K562 (cell line): ENCODE measurements around the gene PLEKHG4B. TPM values are rescaled to one million over a fixed set of nuclear protein-coding genes. Genes with fewer than 3 reads are reported as not detected.

ENCODE experiments used
- CAMTA2 ChIP-seq: fragments of 250-450 bp; sonication (Bioruptor Pico); conservative IDR thresholded peaks from 2 replicates; pipeline ENCODE4 v1.5.1; 2022
- CBFA2T3 ChIP-seq: fragments of 450-650 bp; IDR thresholded peaks from 2 replicates; pipeline ENCODE4 v1.6.1; 2017
- CCAR2 ChIP-seq: fragments of 200-400 bp; formaldehyde crosslinking; IDR thresholded peaks from 2 replicates; pipeline ENCODE4 v1.6.1; 2017; ENCODE audit warnings: mild to moderate bottlenecking, low read depth, low read length
- ELF2 ChIP-seq: fragments of 250-450 bp; sonication (Bioruptor Pico); IDR thresholded peaks from 2 replicates; pipeline ENCODE4 v1.5.0; 2021; ENCODE audit warnings: mild to moderate bottlenecking
- EP300 ChIP-seq: IDR thresholded peaks from 2 replicates; pipeline ENCODE4 v1.6.1; 2012; ENCODE audit warnings: low read length, improper control_type of control experiment
- FOXA1 ChIP-seq: fragments of 450-650 bp; IDR thresholded peaks from 2 replicates; pipeline ENCODE4 v1.6.1; 2016; ENCODE audit warnings: mild to moderate bottlenecking, borderline replicate concordance
- FOXA3 ChIP-seq, 2 experiments: fragments of 450-650 bp in 1 of 2; sonication (generic) in 1 of 2; formaldehyde crosslinking; IDR thresholded peaks in 1 of 2; conservative IDR thresholded peaks in 1 of 2; 2 replicates each; pipeline versions ENCODE4 v1.4.0 to v1.8.0; 2020 to 2022; ENCODE audit warnings: mild to moderate bottlenecking in 2 of 2, missing genetic modification reagents in 1 of 2
- GABPB1 ChIP-seq: sonication (generic); formaldehyde crosslinking; IDR thresholded peaks from 2 replicates; pipeline ENCODE4 v1.8.0; 2022; ENCODE audit warnings: mild to moderate bottlenecking, missing genetic modification reagents
- HOXB6 ChIP-seq: fragments of 250-450 bp; sonication (Bioruptor Pico); IDR thresholded peaks from 2 replicates; pipeline ENCODE4 v1.5.1; 2022; ENCODE audit warnings: mild to moderate bottlenecking, borderline replicate concordance
- IFI16 ChIP-seq: fragments of 250-450 bp; sonication (Bioruptor Pico); IDR thresholded peaks from 2 replicates; pipeline ENCODE4 v2.1.2; 2022; ENCODE audit warnings: mild to moderate bottlenecking, inconsistent platforms
- MCM2 ChIP-seq: fragments of 450-650 bp; IDR thresholded peaks from 2 replicates; pipeline ENCODE4 v1.6.1; 2017; ENCODE audit warnings: low read depth, mild to moderate bottlenecking
- MEIS2 ChIP-seq: fragments of 450-650 bp; IDR thresholded peaks from 2 replicates; pipeline ENCODE4 v1.6.1; 2014; ENCODE audit warnings: mild to moderate bottlenecking; ENCODE audit not compliant: partially characterized antibody
- MXD1 ChIP-seq: fragments of 250-450 bp; sonication (Bioruptor Pico); IDR thresholded peaks from 2 replicates; pipeline ENCODE4 v1.8.0; 2021; ENCODE audit warnings: borderline replicate concordance, mild to moderate bottlenecking, moderate library complexity; ENCODE audit not compliant: poor library complexity, severe bottlenecking
- NCOA2 ChIP-seq, 2 experiments: fragments of 450-650 bp; IDR thresholded peaks; 2 replicates each; pipeline ENCODE4 v1.6.1; 2018; ENCODE audit warnings: mild to moderate bottlenecking in 2 of 2, moderate library complexity in 1 of 2; ENCODE audit not compliant: partially characterized antibody in 2 of 2
- NEUROD1 ChIP-seq: fragments of 150-350 bp; IDR thresholded peaks from 2 replicates; pipeline ENCODE4 v1.6.1; 2014; ENCODE audit warnings: borderline replicate concordance, low read length, low read depth; ENCODE audit not compliant: partially characterized antibody
- NFE2L1 ChIP-seq: fragments of 450-650 bp; IDR thresholded peaks from 2 replicates; pipeline ENCODE4 v1.6.1; 2016; ENCODE audit warnings: missing genetic modification characterization, low read depth, mild to moderate bottlenecking, missing compliant biosample characterization, moderate library complexity, borderline replicate concordance
- PTRF ChIP-seq: fragments of 450-650 bp; IDR thresholded peaks from 2 replicates; pipeline ENCODE4 v1.6.1; 2016; ENCODE audit warnings: mild to moderate bottlenecking, missing genetic modification characterization, missing compliant biosample characterization
- RFX1 ChIP-seq: fragments of 450-650 bp; IDR thresholded peaks from 2 replicates; pipeline ENCODE4 v1.6.1; 2016; ENCODE audit warnings: mild to moderate bottlenecking, moderate library complexity
- TARDBP ChIP-seq: fragments of 450-650 bp; IDR thresholded peaks from 2 replicates; pipeline ENCODE4 v1.6.1; 2016
- TCF7 ChIP-seq: sonication (generic); IDR thresholded peaks from 2 replicates; pipeline ENCODE4 v1.6.1; 2016; ENCODE audit warnings: antibody characterized with exemption, borderline replicate concordance
- VEZF1 ChIP-seq: fragments of 200-800 bp; sonication (Bioruptor generic); IDR thresholded peaks from 2 replicates; pipeline ENCODE4 v1.6.1; 2017; ENCODE audit warnings: missing genetic modification characterization, missing compliant biosample characterization
- YBX1 ChIP-seq: fragments of 450-650 bp; IDR thresholded peaks from 2 replicates; pipeline ENCODE4 v1.7.1; 2016; ENCODE audit warnings: mild to moderate bottlenecking
- ZNF165 ChIP-seq: fragments of 250-450 bp; sonication (Bioruptor Pico); IDR thresholded peaks from 2 replicates; pipeline ENCODE4 v1.4.0; 2020; ENCODE audit warnings: borderline replicate concordance
- ZNF707 ChIP-seq: fragments of 250-450 bp; sonication (Bioruptor Pico); conservative IDR thresholded peaks from 2 replicates; pipeline ENCODE4 v1.8.0; 2022; ENCODE audit warnings: inconsistent platforms, mild to moderate bottlenecking, moderate library complexity
- polyA plus RNA-seq, 8 experiments: library from polyadenylated mRNA; depleted of rRNA in 4 of 8; stranded (reverse) in 5 of 8; unstranded in 3 of 8; fragments of >200 nt; fragmentation: Nextera tagmentation in 2 of 8; fragmentation: Illumina TruSeq in 1 of 8; extraction: Ambion mirVana in 2 of 8; extraction: Trizol in 1 of 8; gene quantifications; 2 replicates each; pipeline versions ENCODE4 v1.2.1 to v1.2.3, GENCODE V29; 2011 to 2014; ENCODE audit warnings: inconsistent platforms in 1 of 8, missing spikeins in 1 of 8
- total RNA-seq, 7 experiments: library from RNA; depleted of rRNA in 6 of 7; stranded (reverse); fragments of >200 nt in 6 of 7; fragmentation: Illumina TruSeq in 2 of 7; extraction: Trizol in 2 of 7; gene quantifications; 2 replicates each; pipeline versions ENCODE4 v1.2.1 to v1.2.3, GENCODE V29; 2011 to 2021; ENCODE audit warnings: low replicate concordance in 1 of 7
- TF ChIP-seq, protein P1 (sequence below), 2 experiments: fragments of 450-650 bp in 1 of 2; sonication (generic) in 1 of 2; formaldehyde crosslinking; conservative IDR thresholded peaks; 2 replicates each; pipeline versions ENCODE4 v1.4.0 to v1.8.1; 2020 to 2022; ENCODE audit warnings: mild to moderate bottlenecking in 1 of 2, missing genetic modification reagents in 1 of 2
- TF ChIP-seq, protein P2 (sequence below): fragments of 250-450 bp; sonication (Bioruptor Pico); IDR thresholded peaks from 2 replicates; pipeline ENCODE4 v1.5.0; 2021

PLEKHG4B gene
- total and polyA plus RNA-seq, 9 of the 15 experiments (the other 6 are each of a cell fraction or from before 2014, with no cell fraction given): 0.02 TPM; not detected in 8

DNA sequence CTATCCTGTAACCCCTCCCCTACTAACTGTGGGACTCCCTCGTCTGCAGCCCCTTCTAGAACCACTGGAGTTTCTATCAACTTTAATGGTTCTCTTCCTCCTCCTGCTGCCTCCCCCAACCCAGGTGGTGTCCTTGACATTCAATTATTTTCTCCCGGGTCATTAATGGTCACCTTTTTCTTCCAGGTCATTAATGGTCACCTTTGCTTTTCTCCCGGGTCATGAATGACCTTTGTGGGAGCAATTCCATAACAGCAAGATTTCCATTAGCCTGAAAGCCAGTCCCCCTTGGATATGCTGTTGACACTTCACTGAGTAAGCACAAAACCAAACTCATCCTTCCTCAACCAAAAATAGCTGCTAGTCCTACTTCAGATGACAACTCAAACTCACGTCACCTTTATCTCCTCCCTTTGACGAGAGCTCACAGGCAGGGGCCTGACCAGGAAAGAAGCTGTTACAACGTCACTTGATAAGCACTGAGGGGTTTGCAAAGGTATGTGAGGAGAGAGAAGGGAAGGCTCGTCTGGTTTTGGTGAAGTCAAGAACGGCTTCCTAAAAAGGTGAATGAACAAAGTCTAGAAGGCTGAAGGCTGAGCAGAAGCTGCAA is 115.1 kb downstream of the PLEKHG4B start (continued):
- no peak for TF ChIP-seq NEUROD1
- TF ChIP-seq, protein P1, sequence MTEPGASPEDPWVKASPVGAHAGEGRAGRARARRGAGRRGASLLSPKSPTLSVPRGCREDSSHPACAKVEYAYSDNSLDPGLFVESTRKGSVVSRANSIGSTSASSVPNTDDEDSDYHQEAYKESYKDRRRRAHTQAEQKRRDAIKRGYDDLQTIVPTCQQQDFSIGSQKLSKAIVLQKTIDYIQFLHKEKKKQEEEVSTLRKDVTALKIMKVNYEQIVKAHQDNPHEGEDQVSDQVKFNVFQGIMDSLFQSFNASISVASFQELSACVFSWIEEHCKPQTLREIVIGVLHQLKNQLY (CRISPR knock-in tag; conservative IDR thresholded peaks at IDR 0.05): no peak
- no peak for TF ChIP-seq MXD1 (CRISPR knock-in tag)
- TF ChIP-seq, protein P2, sequence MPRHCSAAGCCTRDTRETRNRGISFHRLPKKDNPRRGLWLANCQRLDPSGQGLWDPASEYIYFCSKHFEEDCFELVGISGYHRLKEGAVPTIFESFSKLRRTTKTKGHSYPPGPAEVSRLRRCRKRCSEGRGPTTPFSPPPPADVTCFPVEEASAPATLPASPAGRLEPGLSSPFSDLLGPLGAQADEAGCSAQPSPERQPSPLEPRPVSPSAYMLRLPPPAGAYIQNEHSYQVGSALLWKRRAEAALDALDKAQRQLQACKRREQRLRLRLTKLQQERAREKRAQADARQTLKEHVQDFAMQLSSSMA (CRISPR knock-in tag): no peak
- no peak for TF ChIP-seq CAMTA2 (CRISPR knock-in tag)
- 0 out of 2 replicates have a peak, but pooled peaks have one; percentile 58 for TF ChIP-seq TARDBP
- peak; percentile 51 for TF ChIP-seq MEIS2
- peak; percentile 13; the same call in 1 of the 2 replicates for TF ChIP-seq CBFA2T3
- TF ChIP-seq IFI16: no peak
- no peak for TF ChIP-seq NCOA2 (IDR thresholded peaks at IDR 0.05; ENCODE audit: partially characterized antibody in 2 of 2)
- peak; percentile 15; the same call in 1 of the 2 replicates for TF ChIP-seq EP300
- no peak for TF ChIP-seq GABPB1 (CRISPR knock-in tag)
- TF ChIP-seq ZNF165 (CRISPR knock-in tag): no peak
- no peak for TF ChIP-seq FOXA1
- TF ChIP-seq NFE2L1: no peak
- TF ChIP-seq TCF7: no peak
- 0 out of 4 replicates have a peak, but pooled peaks have one; percentile 15 to 34 for TF ChIP-seq FOXA3 (CRISPR knock-in tag; conservative IDR thresholded peaks at IDR 0.05 in 1 of 2, IDR thresholded peaks at IDR 0.05 in 1 of 2)
- no peak for TF ChIP-seq ELF2 (CRISPR knock-in tag)
- no peak for TF ChIP-seq YBX1
- TF ChIP-seq RFX1: no peak
- TF ChIP-seq CCAR2: no peak
- no peak for TF ChIP-seq PTRF (tag)
- TF ChIP-seq HOXB6 (CRISPR knock-in tag): no peak
- TF ChIP-seq ZNF707 (CRISPR knock-in tag): no peak
- TF ChIP-seq VEZF1: peak; percentile 47; the same call in 1 of the 2 replicates
- no peak for TF ChIP-seq MCM2
